ENCODE measurements around the gene FDX1.

Gene FDX1

GRCh38 chr11:110492321-110492685 is 62.6 kb downstream of the FDX1 start:
- Histone ChIP-seq H3K27ac (replicated peaks) (no peak overlapping the region), H3K27me3 (ENCODE audit: insufficient read depth, poor library complexity, severe bottlenecking) (no peaks in the 10 kb centered on the region), H3K4me3 (replicated peaks; ENCODE audit: insufficient read depth, low read length) (no peak overlapping the region)
- no peak for TF ChIP-seq GABPA (IDR thresholded peaks at IDR 0.05; ENCODE audit: low read depth)
- no peak for TF ChIP-seq SPI1 (IDR thresholded peaks at IDR 0.05; ENCODE audit: borderline replicate concordance, low read depth)
- no peak for TF ChIP-seq REST (IDR thresholded peaks at IDR 0.05; ENCODE audit: insufficient replicate concordance, low read depth)
- no peak for TF ChIP-seq CTCF (IDR thresholded peaks at IDR 0.05; ENCODE audit: insufficient read depth, low read length)
- no peak for TF ChIP-seq POLR2AphosphoS5 (IDR thresholded peaks at IDR 0.05; ENCODE audit: low read depth)
- DNase-seq (ENCODE audit: low read depth in 1 of 2, low spot score in 1 of 2), result no peak

- no peak for DNase-seq (ENCODE audit: low read depth in 1 of 2, low spot score in 1 of 2)
Observed at GRCh38 chr11:110493346-110493745, 63.6 kb downstream of the FDX1 start.

More at GRCh38 chr11:110493346-110493745, 63.6 kb downstream of the FDX1 start:
- TF ChIP-seq GABPA (IDR thresholded peaks at IDR 0.05; ENCODE audit: low read depth) (no peak), SPI1 (IDR thresholded peaks at IDR 0.05; ENCODE audit: borderline replicate concordance, low read depth) (no peak), POLR2AphosphoS5 (IDR thresholded peaks at IDR 0.05; ENCODE audit: low read depth) (no peak), CTCF (IDR thresholded peaks at IDR 0.05; ENCODE audit: insufficient read depth, low read length) (no peak), REST (IDR thresholded peaks at IDR 0.05; ENCODE audit: insufficient replicate concordance, low read depth) (no peak)
- Histone ChIP-seq H3K27me3 (ENCODE audit: insufficient read depth, poor library complexity, severe bottlenecking) (no peaks in the 10 kb centered on the region), H3K4me3 (replicated peaks; ENCODE audit: insufficient read depth, low read length) (no peak overlapping the region), H3K27ac (replicated peaks) (no peak overlapping the region)
